ENCODE data around the gene FOXF1.

FOXF1 gene

DNA sequence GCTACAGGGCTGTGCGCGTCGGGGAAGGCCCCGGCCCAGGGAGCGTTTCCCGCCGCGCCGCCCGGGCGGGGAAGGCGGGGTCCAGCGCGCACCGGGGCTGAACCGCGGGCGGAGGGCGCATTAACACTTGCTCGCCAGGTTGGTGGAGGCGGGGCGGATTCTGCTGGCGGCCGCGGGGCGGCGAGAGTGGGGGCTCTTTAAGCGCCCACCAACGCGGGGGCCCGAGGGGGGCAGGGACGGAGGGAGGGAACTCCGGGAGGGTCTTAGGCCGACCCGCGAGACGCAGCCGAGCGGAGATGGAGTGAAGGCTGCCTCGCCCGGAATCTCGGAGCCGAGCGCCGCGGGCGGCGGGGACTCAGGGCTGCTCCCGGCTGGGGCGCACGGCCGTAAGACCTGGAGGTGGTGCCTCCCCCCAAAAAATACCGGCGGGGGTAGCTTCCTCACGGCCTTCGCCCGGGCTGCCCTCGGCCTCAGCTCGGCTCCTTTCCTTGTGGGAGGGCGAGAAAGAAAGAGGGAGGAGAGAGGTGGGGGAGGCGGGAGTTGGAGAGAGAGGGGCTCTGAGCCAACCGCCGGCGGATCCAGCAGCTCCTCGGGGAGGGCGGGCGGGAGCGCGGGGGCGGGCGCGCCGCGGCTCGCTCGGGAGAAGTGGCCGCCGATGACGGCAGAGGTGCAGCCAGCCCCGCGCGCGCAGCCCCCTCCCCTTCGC, 415 bp upstream of the FOXF1 start:
- Histone ChIP-seq H3K27ac (no peak overlapping the region), H3K4me1 (ENCODE audit: control insufficient read depth in 1 of 2, insufficient read depth in 1 of 2, low read depth in 1 of 2, low read length in 1 of 2) (peaks cover 8 to 12% of the 10 kb centered on the region in 2 experiments), H3K36me3 (no peaks in the 10 kb centered on the region), H3K27me3 (peaks cover 100% of the 10 kb centered on the region), H3K9me3 (no peaks in the 10 kb centered on the region), H3K4me3 (ENCODE audit: low read depth in 1 of 2, low read length in 1 of 2) (peak overlapping the region in 1 of 2 experiments; percentile 44)
- TF ChIP-seq, protein P1, sequence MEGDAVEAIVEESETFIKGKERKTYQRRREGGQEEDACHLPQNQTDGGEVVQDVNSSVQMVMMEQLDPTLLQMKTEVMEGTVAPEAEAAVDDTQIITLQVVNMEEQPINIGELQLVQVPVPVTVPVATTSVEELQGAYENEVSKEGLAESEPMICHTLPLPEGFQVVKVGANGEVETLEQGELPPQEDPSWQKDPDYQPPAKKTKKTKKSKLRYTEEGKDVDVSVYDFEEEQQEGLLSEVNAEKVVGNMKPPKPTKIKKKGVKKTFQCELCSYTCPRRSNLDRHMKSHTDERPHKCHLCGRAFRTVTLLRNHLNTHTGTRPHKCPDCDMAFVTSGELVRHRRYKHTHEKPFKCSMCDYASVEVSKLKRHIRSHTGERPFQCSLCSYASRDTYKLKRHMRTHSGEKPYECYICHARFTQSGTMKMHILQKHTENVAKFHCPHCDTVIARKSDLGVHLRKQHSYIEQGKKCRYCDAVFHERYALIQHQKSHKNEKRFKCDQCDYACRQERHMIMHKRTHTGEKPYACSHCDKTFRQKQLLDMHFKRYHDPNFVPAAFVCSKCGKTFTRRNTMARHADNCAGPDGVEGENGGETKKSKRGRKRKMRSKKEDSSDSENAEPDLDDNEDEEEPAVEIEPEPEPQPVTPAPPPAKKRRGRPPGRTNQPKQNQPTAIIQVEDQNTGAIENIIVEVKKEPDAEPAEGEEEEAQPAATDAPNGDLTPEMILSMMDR (IDR thresholded peaks at IDR 0.05), result no peak

GRCh38 chr16:86511317-86512161, 1.2 kb downstream of the FOXF1 start:
- Histone ChIP-seq H3K36me3 (no peaks in the 10 kb centered on the region), H3K4me3 (ENCODE audit: low read depth in 1 of 2, low read length in 1 of 2) (no peak overlapping the region), H3K27ac (no peak overlapping the region), H3K9me3 (no peaks in the 10 kb centered on the region), H3K27me3 (peaks cover 100% of the 10 kb centered on the region), H3K4me1 (ENCODE audit: control insufficient read depth in 1 of 2, insufficient read depth in 1 of 2, low read depth in 1 of 2, low read length in 1 of 2) (peaks cover 8 to 12% of the 10 kb centered on the region in 2 experiments)
- TF ChIP-seq, protein P1 (IDR thresholded peaks at IDR 0.05), result no peak

- peaks cover 100% of the 10 kb centered on the region for H3K27me3 ChIP-seq
Observed at GRCh38 chr16:86512301-86512859, 2.1 kb downstream of the FOXF1 start.

DNA sequence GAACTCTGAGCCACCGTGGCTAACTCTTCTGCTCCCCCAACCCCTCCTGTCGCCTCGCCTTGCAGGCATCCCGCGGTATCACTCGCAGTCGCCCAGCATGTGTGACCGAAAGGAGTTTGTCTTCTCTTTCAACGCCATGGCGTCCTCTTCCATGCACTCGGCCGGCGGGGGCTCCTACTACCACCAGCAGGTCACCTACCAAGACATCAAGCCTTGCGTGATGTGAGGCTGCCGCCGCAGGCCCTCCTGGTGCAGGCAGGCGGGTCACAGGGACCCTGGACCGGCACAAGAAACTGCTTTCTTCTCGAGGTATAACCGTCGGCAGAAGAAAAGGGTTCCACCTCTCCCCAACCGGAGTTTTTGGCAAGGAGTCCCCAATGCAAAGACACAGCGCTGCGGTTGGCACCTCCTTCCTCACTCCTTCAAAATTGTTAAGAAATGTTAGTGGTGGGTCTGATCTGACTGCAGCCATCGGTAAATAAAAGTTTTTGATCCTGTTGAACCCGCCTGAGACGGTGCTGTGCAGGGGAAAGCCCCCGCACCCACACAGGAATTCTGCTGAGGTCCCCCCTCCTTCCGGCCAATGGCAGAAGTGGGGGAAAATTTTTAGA, 2.6 kb downstream of the FOXF1 start:
- H3K4me1 ChIP-seq (ENCODE audit: control insufficient read depth in 1 of 2, insufficient read depth in 1 of 2, low read depth in 1 of 2, low read length in 1 of 2), result peaks cover 8 to 12% of the 10 kb centered on the region in 2 experiments
- no peak overlapping the region for H3K27ac ChIP-seq
- no peak overlapping the region for H3K4me3 ChIP-seq (ENCODE audit: low read depth in 1 of 2, low read length in 1 of 2)
- H3K36me3 ChIP-seq, result no peaks in the 10 kb centered on the region
- TF ChIP-seq, protein P1 (IDR thresholded peaks at IDR 0.05), result no peak
- peaks cover 100% of the 10 kb centered on the region for H3K27me3 ChIP-seq
- no peaks in the 10 kb centered on the region for H3K9me3 ChIP-seq

More at GRCh38 chr16:86512301-86512859, 2.1 kb downstream of the FOXF1 start:
- Histone ChIP-seq H3K4me1 (ENCODE audit: control insufficient read depth in 1 of 2, insufficient read depth in 1 of 2, low read depth in 1 of 2, low read length in 1 of 2) (peaks cover 8 to 12% of the 10 kb centered on the region in 2 experiments), H3K4me3 (ENCODE audit: low read depth in 1 of 2, low read length in 1 of 2) (no peak overlapping the region), H3K27ac (no peak overlapping the region), H3K9me3 (no peaks in the 10 kb centered on the region), H3K36me3 (no peaks in the 10 kb centered on the region)
- TF ChIP-seq, protein P1 (IDR thresholded peaks at IDR 0.05), result no peak

DNA sequence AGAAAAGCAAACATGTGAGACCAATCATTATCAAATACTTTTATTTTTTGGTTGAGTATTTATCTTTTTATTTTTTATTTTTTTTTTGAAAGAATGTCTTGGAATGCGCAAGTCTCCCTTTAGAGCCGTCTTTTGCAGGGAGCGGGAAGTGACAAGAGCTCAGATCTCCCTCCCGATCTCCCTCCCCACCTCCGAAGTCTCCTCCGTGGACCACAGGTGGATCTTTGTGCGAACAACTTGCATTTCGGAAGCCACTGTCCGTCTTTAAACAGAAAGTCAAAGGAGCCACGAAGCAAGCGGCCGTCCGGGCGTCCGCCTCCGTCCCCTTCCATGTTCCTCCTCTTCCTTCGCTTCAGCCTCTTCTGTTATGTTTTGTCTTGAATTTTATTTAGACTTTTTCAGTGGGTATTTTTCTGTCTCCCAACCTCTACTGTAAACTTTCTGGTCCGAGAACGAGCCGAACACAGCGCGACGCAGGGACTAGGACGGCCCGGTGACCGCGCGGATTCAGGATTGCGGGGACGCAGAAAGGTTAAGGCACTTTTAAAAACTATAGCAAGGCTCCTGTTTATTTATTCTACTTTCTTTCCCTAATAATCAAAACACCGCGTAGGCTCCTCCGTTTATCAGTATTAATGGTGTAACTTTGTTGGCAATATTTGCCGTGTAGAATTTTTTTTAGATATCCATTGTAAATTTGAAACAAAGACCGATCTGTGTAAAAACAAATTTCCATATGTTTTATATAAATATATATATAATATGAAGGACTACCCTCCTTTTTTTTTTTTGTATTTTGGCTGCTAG, 3.3 kb downstream of the FOXF1 start:
- H3K27ac ChIP-seq, result no peak overlapping the region
- TF ChIP-seq, protein P1 (IDR thresholded peaks at IDR 0.05), result no peak
- peaks cover 8 to 12% of the 10 kb centered on the region in 2 experiments for H3K4me1 ChIP-seq (ENCODE audit: control insufficient read depth in 1 of 2, insufficient read depth in 1 of 2, low read depth in 1 of 2, low read length in 1 of 2)
- H3K4me3 ChIP-seq (ENCODE audit: low read depth in 1 of 2, low read length in 1 of 2), result no peak overlapping the region
- no peaks in the 10 kb centered on the region for H3K9me3 ChIP-seq
- H3K27me3 ChIP-seq, result peaks cover 100% of the 10 kb centered on the region
- H3K36me3 ChIP-seq, result no peaks in the 10 kb centered on the region
